Amniotic epithelial cell (primary cell): ENCODE data around the gene PHF19.

ENCODE experiments used
- DNase-seq: peaks from one replicate; pipeline ENCODE4 v3.0.0-alpha.2; 2010; ENCODE audit warnings: low read depth

The PHF19 gene

GRCh38 chr9:120876842-120877240 lies at the start of gene PHF19:
PHF19 (minus strand) TSS chr9:120877188; CDS start chr9:120874741, 2,447 bp downstream.
- no peak for DNase-seq

GRCh38 chr9:120926397-120926928 lies 49.5 kb upstream of the PHF19 start, which contains the start of gene TRAF1:
TRAF1 (minus strand) TSS chr9:120926796; CDS start chr9:120926075, 721 bp downstream.
- no peak for DNase-seq

DNA sequence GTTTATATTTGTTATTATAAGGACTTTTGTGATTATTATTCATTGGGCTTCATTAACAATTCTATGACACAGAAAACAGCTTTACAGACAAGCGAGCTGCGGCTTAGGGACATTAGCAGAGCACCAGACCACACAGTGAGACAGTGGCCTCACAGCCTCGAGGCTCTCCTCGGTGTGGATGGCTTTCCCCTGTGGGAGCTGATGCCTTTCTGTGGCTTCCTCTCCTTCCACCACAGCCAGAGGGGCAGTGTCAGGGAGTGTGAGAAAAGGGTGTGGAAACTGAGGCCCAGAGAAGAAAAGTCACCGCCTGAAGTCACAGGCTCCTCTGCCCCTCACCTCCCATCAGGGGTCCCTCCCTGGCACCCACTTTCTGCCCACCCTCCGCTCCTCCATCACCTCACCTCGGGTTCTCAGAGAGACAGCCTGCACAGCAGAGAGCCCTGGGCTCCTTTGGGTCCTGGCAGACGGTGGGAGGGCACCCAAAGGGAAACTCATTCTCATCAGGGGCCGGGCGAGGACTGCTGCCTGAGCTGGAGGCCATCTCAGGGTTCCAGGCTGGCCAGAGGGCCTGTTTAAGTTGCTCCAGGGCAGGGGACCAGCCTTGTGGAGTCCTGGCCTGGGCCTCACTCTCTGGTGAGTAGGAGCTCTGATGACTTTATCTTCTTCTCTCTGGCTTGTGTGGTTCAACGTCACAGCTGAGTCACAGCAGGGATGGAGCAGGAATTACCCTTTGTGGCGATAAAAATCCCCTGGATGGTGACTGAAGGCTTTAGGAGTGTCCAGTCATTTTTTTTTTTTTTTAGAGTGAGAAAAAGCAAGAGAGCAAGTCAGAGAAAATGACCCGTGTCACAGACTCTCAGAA lies 48.8 kb upstream of the PHF19 start:
- peak; percentile 87 for DNase-seq

DNA sequence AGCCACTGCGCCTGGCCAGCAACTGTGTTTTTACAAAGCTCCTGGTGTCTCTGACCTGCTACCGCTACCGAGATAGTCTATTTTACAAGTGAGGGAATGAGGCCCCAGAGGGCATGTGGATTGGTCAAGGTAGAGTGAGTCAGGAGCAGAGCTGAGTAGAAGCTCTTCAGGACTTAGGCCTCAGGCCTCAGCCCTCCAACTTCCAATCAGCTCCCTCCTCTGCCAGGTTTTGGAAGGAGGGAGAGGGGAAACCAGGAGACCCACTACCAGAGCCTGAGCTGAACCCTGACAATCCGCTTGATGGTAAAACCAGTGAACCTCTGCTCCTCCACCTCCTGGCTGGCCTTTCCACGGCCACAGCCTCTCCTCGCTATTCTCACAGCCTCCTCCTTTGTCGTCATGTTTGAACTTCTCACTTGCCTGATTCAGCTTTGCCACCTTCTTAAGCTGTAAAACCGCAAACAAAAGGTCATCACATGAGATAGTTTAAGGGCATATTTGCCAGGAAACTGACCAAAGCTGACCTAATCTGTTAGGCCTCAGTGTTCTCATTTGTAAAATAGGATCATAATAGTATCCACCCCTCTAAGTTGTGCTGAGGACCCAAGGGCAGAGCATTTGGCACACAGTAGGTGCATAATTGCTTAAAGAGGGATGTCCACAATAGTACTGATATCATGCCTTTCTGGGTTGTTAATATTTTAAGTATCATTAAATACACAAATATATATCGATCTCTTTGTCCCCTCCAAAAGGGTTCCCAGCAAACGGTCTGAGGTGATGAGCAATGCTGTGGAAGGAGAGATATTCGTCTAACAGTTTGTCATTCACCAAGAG lies 47.9 kb upstream of the PHF19 start:
- DNase-seq = peak; percentile 36

DNA sequence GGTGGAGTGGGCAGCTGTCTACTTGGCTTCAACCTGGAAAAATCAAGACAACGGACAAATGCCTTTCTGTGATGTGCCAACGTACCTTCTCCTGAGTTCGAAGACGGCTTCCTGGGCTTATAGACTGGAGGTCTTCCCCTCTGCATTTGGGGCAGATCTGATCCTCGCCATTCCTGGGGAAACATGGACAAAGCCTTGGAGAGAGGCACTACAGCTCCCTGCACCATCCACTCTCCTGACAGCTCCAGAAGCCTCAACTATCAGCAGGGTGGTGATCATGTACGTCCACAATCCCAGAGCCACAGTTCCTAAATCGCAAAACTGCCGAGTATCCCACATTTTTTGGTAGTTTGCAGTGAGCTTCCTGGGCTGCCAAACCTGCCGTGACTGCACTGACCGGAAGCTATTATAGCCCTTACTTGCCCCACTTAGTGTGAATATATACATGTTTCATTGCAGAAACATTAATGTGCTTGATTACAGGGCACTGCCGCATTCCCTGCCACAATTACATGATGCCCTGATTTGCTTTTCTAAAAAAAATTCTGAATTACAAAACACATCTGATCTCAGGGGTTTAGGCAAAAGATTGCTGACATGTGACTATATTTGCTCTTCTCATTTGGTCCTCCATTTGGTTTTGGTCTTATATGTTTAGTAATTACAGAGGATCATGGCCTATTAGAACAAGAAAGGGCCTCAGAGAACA lies 46.8 kb upstream of the PHF19 start:
- DNase-seq = no peak

GRCh38 chr9:120922404-120923195 lies 45.6 kb upstream of the PHF19 start:
- no peak for DNase-seq

DNA sequence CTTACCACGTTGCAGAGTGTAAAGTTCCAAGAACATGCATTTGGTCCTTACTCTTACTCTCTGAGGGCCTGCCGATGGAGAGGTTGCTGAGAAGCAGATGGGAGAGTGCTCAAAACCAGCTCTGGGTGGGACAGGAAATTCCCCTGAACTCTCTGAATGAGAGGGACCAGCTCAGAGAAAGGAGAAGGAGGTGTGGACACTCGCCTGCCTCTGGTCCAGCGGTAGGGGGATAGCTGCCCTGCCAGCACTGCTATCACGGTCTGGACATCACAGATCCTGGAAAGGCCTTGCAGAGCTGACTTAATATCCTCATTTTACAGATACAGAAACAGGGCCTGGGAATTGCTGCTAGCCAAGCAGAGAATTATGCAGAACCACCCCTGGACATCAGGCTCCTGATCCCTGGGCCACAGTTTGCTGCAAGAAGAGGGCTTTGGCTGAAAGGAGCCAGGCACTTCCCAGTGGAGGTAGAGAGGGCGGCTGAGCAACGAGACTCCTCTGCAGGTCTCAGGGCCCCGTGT lies 44.7 kb upstream of the PHF19 start:
- DNase-seq = no peak

DNA sequence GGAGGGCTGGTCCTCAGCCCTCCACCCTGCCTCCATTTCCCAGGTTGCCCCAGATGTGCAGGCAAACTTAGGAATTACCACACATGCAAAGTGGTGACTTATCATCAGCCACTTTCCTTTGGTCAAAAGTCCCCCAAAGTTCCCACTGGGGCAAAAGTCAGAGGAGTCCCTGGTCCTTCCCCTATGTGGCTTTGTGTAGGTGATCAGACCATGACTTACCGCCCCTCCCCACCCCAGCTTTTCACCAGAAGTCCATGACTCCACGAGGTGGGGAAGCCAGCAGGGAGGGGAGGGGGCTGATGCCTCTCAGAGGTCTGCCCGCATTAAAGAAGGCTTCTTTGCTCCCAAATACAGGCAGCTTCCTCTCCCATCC lies 43.8 kb upstream of the PHF19 start:
- DNase-seq = no peak

- no peak for DNase-seq
These were observed 43.1 kb upstream of the PHF19 start for GRCh38 chr9:120919843-120920805.

- no peak for DNase-seq
These were observed 42.2 kb upstream of the PHF19 start for GRCh38 chr9:120918931-120919842.

GRCh38 chr9:120917929-120918762 lies 41.2 kb upstream of the PHF19 start:
- no peak for DNase-seq

- DNase-seq = no peak
These were observed 40.2 kb upstream of the PHF19 start for GRCh38 chr9:120916991-120917880.

- DNase-seq = peak; percentile 70
These were observed 39.6 kb upstream of the PHF19 start for GRCh38 chr9:120916588-120916987.

DNA sequence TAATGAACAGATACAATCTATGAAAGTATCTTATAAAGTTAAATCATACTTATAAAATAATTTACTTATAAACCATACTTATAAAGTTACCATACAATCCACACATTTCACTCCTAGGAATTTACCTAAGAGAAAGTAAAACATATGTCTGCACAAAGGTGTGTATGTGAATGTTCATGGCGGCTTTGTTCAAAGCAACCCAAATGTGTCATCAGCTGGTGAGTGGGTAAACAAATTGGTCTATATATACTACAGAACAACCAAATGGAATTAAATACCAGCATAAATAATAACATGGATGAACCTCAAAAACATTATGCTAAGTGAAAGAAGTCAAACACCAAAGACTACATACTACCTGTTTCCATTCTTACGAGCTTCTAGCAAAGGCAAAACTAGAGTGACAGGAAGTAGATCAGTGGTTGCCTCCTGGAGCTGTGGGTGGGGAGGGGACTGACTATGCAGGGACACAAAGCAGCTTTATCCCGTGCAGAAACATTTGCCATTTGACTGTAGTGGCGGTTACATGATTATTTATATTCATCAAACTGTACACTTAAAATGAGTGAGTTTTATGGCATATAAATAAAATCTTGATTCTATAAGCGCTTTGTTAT lies 39.0 kb upstream of the PHF19 start:
- no peak for DNase-seq

GRCh38 chr9:120914953-120915352 lies 38.0 kb upstream of the PHF19 start:
- peak; percentile 58 for DNase-seq

DNA sequence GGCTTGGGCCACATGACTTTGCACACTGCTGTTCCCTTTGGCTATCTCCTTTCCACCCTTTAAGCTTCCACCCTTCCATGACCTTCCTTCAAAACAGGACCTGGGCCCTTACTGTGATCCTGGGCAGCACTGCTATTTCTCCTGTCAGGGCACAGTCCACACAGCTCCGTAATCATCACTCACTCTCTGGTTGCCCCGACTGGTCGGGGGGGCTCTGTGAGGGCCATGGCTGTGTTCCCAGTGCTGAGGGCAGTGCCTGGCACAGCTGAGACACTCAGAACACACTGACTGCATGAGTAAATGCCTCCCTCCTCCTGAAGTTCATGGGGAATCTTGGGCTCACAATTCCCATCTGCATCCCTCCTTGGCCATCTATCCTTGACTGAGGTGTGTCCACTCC lies 37.4 kb upstream of the PHF19 start:
- no peak for DNase-seq
